22Rv1 (cell line): ENCODE measurements around the gene CYP27A1.

Source experiments
- H3K27ac ChIP-seq: fragments of 450-650 bp; 2 replicates; pipeline ENCODE4 v1.5.1; 2017
- CTCF ChIP-seq: fragments of 450-650 bp; IDR thresholded peaks from 2 replicates; pipeline ENCODE4 v1.5.1; 2017; ENCODE audit warnings: mild to moderate bottlenecking
- ZFX ChIP-seq: fragments of 450-650 bp; IDR thresholded peaks from 2 replicates; pipeline ENCODE4 v1.6.1; 2017; ENCODE audit warnings: antibody characterized with exemption, borderline replicate concordance

CYP27A1 gene

GRCh38 chr2:218786133-218786532 is 4.2 kb downstream of the CYP27A1 start:
- no peak for TF ChIP-seq ZFX
- H3K27ac ChIP-seq, result no peak overlapping the region

DNA sequence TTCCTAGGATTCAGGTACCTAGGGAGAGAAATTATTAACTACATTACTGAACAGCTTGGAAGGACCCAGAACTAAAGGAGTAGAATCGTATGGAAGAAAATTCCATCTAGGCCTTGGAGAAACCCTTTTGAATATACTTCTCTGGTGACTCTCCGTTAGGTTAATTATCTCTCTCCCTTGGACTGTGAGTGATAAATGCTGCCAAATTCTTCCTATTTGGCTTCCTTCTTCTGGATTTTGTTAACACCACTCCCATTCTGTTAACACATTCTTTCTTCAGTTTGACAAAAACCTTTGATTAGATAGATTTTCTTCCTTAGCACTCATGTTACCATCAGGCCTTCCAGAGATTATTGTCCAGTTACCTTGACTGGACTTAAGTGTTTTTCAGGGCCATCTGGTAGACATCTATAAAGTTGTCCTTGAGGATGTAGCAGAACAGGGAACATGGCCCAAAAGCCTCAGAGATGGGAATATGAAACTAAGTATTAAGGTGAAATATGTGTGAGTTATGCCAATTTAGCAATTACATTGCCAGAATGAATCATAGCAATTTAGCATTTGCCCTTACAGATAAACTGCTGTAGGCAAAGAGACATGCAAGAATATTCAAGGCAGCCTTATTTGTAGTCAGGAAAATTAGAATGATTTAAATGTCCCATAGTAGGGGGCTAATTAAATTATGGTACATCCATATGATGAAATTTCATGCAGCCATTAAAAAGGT is 6.7 kb downstream of the CYP27A1 start:
- H3K27ac ChIP-seq, result no peak overlapping the region
- TF ChIP-seq CTCF (no peak), ZFX (no peak)

- H3K27ac ChIP-seq, result no peak overlapping the region
- TF ChIP-seq CTCF, result no peak
- TF ChIP-seq ZFX, result no peak
These were observed 10.5 kb downstream of the CYP27A1 start for GRCh38 chr2:218792433-218792832.

DNA sequence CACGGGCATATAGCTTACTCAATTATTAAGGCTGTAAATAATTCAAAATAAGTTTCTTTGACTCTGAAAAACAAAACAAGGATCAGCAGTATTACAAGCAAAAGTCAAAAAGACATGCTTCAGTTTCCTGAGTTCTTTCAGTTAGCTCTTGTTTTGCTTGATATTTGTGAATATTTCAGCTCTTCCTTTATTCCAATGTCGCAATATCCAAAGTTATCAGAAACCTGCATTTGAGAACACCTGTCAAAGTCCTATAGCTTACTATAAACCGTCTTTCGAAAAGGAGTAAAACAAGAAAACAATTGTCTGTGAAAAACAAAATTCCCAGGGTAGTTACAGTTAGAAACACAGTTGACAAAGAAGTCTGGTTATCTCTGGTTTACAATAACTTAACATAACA is 14.7 kb downstream of the CYP27A1 start:
- TF ChIP-seq CTCF, result no peak
- TF ChIP-seq ZFX, result no peak
- H3K27ac ChIP-seq, result no peak overlapping the region

DNA sequence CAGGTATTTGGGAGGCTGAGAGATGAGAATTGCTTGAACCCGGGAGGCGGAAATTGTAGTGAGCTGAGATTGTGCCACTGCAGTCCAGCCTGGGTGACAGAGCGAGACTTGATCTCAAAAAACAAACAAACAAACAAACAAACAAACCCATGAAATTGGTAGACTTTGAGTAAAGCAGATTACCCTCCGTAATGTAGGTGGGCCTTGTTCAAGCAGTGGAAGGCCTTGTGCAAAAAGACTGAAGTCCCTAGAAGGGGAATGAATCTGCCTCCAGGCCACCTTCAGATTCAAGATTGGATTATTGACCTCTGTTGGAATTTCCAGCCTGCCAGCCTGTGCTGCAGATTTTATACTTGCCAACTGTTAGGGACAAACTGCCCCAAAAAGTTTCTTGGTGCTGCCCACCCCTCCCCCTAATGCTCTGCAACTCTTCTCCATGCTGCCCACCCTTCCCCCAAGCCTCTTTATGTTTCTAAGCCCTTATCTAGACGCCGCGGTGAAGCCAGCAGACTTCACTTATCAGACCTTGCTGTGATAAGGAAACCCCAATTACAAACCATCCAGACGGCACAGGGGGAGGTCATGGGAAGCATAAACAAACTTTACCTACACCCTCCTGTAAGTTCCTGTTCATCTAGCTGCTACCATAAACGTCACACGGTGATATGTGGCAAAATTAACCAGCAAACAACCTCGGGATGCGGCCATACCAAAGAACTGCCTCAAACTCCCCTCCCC is 17.0 kb downstream of the CYP27A1 start:
- TF ChIP-seq CTCF, result no peak
- no peak for TF ChIP-seq ZFX
- H3K27ac ChIP-seq, result no peak overlapping the region

DNA sequence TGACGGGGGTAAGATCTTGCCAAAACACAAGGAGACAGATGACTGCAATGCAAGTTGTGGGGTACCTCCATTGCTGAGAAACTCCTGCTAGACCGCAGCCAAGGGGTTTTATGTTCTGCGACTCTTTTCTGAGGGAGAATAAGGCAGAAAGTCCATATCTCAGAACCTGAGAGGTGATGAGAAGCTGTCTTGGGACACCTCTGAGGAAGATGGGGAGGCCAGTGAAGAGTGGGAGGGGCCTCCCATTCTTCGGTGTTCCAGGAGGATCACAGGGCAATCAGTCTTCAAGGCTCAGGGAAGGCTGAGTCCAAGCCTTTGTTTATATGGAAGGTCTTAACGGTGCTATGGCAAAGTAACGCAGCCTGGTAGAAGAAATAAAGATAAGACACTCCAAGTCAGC is 18.0 kb downstream of the CYP27A1 start:
- no peak overlapping the region for H3K27ac ChIP-seq
- TF ChIP-seq ZFX (no peak), CTCF (no peak)

DNA sequence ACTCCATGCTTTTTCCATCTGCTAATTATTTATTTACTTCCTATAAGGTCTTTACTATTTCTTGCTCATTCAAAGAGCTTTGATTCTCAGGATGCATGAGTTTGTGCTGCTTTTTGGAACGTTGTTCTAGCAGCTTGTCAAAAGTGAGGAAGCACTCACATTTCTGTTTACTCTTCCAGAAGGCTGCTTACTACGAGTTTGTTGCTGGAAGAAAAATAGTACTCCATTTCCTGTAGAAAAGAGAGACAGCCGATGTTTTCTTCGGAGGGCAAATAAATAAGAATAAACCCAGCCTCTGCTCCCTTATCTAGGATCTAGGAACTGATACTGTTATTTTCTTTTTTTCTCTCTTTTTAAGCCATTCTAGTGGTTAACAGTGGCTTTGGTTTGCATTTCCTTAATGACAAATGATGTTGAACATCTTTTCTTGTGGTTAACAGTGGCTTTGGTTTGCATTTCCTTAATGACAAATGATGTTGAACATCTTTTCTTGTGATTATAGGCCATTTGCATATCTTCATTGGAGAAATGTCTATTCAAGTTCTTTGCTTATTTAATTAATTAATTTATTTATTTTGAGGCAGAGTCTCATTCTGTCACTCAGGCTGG is 20.5 kb downstream of the CYP27A1 start:
- TF ChIP-seq ZFX (no peak), CTCF (no peak)
- H3K27ac ChIP-seq, result no peak overlapping the region
